Neural progenitor cell (in vitro differentiated cells): ENCODE data around the gene NDUFA13.

Source experiments
- CTCF ChIP-seq: fragments of 200-600 bp; sonication (generic); IDR thresholded peaks from 2 replicates; pipeline ENCODE4 v1.5.1; 2017; ENCODE audit warnings: antibody characterized with exemption, mild to moderate bottlenecking
- EZH2 ChIP-seq: fragments of 200-600 bp; sonication (generic); IDR thresholded peaks from 2 replicates; pipeline ENCODE4 v1.6.1; 2017; ENCODE audit warnings: antibody characterized with exemption, mild to moderate bottlenecking, moderate library complexity

GRCh38 chr19:19551853-19552192, 35.8 kb downstream of the NDUFA13 start:
- TF ChIP-seq CTCF (no peak), EZH2 (no peak)
